AG10803 (cell line): ENCODE results near the gene FBXO8.
A peak's percentile ranks its signal among the peaks of the same experiment; 100 is the strongest.

Experiments used
- DNase-seq: peaks from one replicate; pipeline ENCODE4 v3.0.0; 2010; ENCODE audit warnings: low read depth
- H3K4me3 ChIP-seq: 2 replicates; pipeline ENCODE4 v1.5.1; 2011; ENCODE audit warnings: mild to moderate bottlenecking, low read length, control low read depth
- TF ChIP-seq, protein P1 (sequence below): conservative IDR thresholded peaks from 2 replicates; pipeline ENCODE4 v1.5.1; 2011; ENCODE audit warnings: mild to moderate bottlenecking, low read length, control low read depth, inconsistent platforms

The FBXO8 gene

DNA sequence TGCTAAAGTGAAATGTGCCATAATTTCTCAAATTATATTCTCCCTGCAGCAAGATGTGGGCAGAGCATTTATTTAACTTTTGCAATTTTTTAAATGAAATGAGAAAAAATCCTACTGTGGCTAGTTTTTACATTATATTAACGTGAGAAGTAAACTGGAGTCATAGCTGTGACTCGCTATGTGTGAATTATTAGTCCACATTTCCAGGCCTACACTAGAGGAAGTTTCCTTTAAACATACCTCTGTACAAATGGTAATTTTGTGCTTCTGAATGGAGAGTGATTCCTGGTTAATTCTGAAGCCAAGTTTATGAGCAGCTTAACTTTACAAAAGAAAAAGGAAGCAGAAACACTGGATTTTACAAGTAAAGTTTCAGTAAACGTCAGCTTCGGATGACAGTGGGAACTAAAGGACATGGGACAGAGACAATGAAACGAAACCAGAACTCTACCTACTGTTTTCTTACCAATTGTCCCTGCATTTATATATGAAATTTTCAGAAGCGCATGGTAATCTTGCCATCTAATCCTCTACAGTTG lies 72.4 kb downstream of the FBXO8 start:
- TF ChIP-seq, protein P1, sequence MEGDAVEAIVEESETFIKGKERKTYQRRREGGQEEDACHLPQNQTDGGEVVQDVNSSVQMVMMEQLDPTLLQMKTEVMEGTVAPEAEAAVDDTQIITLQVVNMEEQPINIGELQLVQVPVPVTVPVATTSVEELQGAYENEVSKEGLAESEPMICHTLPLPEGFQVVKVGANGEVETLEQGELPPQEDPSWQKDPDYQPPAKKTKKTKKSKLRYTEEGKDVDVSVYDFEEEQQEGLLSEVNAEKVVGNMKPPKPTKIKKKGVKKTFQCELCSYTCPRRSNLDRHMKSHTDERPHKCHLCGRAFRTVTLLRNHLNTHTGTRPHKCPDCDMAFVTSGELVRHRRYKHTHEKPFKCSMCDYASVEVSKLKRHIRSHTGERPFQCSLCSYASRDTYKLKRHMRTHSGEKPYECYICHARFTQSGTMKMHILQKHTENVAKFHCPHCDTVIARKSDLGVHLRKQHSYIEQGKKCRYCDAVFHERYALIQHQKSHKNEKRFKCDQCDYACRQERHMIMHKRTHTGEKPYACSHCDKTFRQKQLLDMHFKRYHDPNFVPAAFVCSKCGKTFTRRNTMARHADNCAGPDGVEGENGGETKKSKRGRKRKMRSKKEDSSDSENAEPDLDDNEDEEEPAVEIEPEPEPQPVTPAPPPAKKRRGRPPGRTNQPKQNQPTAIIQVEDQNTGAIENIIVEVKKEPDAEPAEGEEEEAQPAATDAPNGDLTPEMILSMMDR = no peak
- DNase-seq = peak; percentile 22

DNA sequence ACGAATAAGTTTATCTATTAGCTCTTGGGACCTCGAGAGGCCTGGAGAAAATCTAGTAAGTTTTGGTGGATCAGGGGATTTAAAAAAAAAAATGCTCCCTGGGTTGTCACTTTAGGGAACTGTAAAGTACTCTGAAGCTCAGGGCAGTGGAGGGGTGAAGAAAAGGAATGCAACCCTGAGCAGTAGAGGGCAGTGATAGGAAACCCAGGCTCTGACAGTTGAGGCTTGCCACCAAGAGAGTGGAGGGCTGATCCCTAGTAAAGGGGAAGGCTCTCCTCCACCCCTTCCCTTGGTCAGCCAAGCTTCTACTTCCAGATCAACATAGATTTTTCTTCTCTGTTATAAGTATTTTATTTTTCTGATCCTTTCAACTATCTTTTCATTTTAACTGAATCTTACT lies 73.1 kb downstream of the FBXO8 start:
- H3K4me3 ChIP-seq = no peak overlapping the region
- DNase-seq = no peak
- TF ChIP-seq, protein P1 = no peak

More for the DNA sequence above, 72.4 kb downstream of the FBXO8 start:
- no peak overlapping the region for H3K4me3 ChIP-seq

DNA sequence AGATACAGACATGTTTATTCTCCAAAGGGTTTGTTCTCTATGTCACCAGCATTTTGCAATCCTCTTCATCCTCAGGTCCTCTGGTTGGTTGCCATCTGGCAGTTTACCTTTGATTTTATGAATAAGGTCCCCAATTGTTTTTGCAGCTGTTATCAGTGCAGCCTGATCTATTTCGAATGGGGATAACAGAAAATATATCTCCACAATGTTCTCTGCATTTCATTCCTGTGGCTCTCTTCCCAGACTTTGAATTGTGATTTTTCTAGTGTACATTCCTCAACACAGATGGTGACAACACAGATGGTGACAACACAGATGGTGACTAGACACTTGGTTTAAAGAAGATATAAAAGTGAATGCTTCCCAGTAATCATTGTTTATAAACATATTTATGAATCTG lies 74.1 kb downstream of the FBXO8 start:
- H3K4me3 ChIP-seq = no peak overlapping the region
- TF ChIP-seq, protein P1 = no peak
- peak; percentile 25 for DNase-seq

DNA sequence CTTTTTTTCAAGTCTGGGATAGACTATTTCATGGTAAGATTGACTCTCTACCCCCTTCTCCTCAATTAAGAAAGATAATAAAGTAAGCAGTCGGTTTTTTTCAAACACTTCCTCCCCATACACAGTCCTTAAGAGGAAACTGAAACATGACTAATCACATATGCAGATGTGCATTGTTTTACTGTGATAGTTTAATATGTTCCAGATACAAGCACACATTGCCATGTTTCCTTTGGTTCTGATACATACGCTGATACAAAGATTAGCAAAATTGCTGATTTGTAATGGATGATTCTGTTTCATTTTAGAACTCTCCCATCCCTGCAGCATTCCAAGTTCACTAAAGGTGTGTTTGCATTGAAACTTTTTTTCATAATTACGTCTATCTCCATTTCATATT lies 76.1 kb downstream of the FBXO8 start:
- TF ChIP-seq, protein P1 = no peak
- H3K4me3 ChIP-seq = no peak overlapping the region
- peak; percentile 12 for DNase-seq

DNA sequence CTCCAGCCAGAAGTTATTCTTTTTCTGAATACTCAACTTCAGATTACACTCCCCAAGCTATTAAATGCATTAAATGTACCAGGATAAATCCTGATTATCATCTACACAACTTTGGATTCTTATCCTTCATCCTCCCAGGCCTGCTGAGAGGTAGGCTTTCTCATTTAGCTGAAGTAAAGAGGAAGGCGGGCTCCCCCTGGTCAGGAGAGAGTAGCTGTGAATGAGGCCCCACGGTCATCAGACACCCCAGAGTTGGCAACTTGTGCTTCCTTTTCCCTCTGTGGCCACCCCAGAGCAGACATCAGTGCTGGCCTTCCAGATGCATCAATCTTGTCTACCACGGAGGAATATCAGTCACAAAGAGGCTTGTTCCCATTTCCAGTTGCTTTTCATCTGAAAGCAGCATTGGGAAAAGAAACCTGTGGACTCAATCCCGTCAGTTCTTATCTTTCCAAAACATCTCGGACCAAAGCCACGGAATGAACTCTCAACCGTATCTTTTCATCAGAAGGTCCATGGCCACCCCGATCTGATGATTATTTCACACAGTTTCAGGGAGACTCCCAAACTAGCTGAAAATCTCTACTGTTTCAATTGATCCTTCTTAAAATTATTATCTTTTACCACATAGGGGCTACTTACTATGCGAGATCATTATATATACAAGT lies 79.2 kb downstream of the FBXO8 start:
- TF ChIP-seq, protein P1 = no peak

DNA sequence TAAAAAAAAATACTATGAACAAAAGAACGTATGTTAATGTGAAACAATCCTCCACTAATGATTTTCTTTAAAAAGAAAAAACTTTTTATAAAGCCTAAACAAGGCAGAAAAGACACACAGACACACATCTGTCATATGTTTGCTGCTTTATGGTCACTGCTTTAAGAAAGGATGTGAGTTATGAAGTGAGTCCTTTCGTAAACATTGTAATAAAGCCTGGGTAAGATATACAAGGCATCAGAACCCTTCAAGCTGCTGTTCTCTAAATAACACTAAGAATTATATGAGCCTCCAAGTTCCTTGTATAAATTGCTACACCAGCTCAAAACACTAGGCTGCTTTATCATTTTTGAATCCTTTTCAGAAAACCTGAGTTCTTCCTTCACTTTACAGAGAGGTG lies 81.6 kb downstream of the FBXO8 start:
- H3K4me3 ChIP-seq = no peak overlapping the region
- DNase-seq = no peak
- TF ChIP-seq, protein P1 = no peak

More for the DNA sequence above, 79.2 kb downstream of the FBXO8 start:
- DNase-seq = no peak
- no peak overlapping the region for H3K4me3 ChIP-seq

DNA sequence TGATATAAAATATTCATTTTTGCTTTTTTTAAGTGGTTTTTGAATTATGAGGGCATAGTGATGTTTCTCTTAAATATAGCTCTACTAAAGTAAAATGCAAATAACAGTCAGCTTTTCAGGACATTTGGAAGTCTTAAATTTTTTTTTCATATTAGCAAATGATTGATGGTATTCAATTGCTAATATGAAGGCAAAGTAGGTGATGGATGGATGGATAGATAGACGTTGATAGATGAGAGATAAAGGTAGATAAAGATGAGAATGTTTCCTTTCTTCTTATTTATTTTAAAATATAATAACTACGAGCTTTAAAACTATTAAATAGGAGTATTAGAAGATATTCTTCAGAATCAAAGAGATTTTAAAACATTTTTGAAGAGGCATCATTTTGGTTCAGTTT lies 83.7 kb downstream of the FBXO8 start:
- TF ChIP-seq, protein P1 = no peak

More for the DNA sequence above, 83.7 kb downstream of the FBXO8 start:
- no peak for DNase-seq
- no peak overlapping the region for H3K4me3 ChIP-seq
